T-helper 2 cell treated with Interferon-gamma antibody and Interleukin-4, amounts not matched to agents 5 μg/mL and 100 μg/mL, for 36 hours (primary cell): ENCODE measurements around the gene LDLRAD4.

ENCODE experiments used
- DNase-seq: peaks from one replicate; pipeline ENCODE4 v3.0.0; 2021; ENCODE audit warnings: low spot score
- H3K27ac Mint-ChIP-seq: one replicate; pipeline ENCODE4 v1.8.0; 2021; ENCODE audit warnings: mild to moderate bottlenecking, mixed read lengths
- H3K27me3 Mint-ChIP-seq: one replicate; pipeline ENCODE4 v1.8.0; 2021; ENCODE audit warnings: low read depth, mixed read lengths
- H3K36me3 Mint-ChIP-seq: one replicate; pipeline ENCODE4 v1.8.0; 2021; ENCODE audit warnings: low read depth, mixed read lengths
- H3K4me1 Mint-ChIP-seq: one replicate; pipeline ENCODE4 v1.8.0; 2021; ENCODE audit warnings: low read depth, mixed read lengths
- H3K4me3 Mint-ChIP-seq: one replicate; pipeline ENCODE4 v1.8.0; 2022; ENCODE audit warnings: mild to moderate bottlenecking, moderate library complexity, mixed read lengths
- H3K9me3 Mint-ChIP-seq: one replicate; pipeline ENCODE4 v1.8.0; 2021; ENCODE audit warnings: mixed read lengths

The LDLRAD4 gene

GRCh38 chr18:13553449-13553848, 334.9 kb downstream of the LDLRAD4 start:
- H3K27ac Mint-ChIP-seq = no peak overlapping the region
- H3K9me3 Mint-ChIP-seq = no peaks in the 10 kb centered on the region
- H3K27me3 Mint-ChIP-seq = no peaks in the 10 kb centered on the region
- H3K4me3 Mint-ChIP-seq = no peak overlapping the region
- H3K4me1 Mint-ChIP-seq = peaks cover 5% of the 10 kb centered on the region
- no peaks in the 10 kb centered on the region for H3K36me3 Mint-ChIP-seq
- no peak for DNase-seq

- Mint-ChIP-seq H3K27me3 (no peaks in the 10 kb centered on the region), H3K9me3 (no peaks in the 10 kb centered on the region), H3K4me3 (no peak overlapping the region), H3K36me3 (no peaks in the 10 kb centered on the region), H3K27ac (no peak overlapping the region), H3K4me1 (peaks cover 8% of the 10 kb centered on the region)
- DNase-seq = no peak
These were observed 336.6 kb downstream of the LDLRAD4 start for GRCh38 chr18:13555192-13555591.

GRCh38 chr18:13555865-13556264, 337.3 kb downstream of the LDLRAD4 start:
- H3K9me3 Mint-ChIP-seq = no peaks in the 10 kb centered on the region
- no peak overlapping the region for H3K4me3 Mint-ChIP-seq
- H3K36me3 Mint-ChIP-seq = no peaks in the 10 kb centered on the region
- no peaks in the 10 kb centered on the region for H3K27me3 Mint-ChIP-seq
- H3K27ac Mint-ChIP-seq = no peak overlapping the region
- H3K4me1 Mint-ChIP-seq = peaks cover 8% of the 10 kb centered on the region
- DNase-seq = no peak

- no peak overlapping the region for H3K4me3 Mint-ChIP-seq
- DNase-seq = no peak
- peaks cover 8% of the 10 kb centered on the region for H3K4me1 Mint-ChIP-seq
- no peaks in the 10 kb centered on the region for H3K27me3 Mint-ChIP-seq
- H3K36me3 Mint-ChIP-seq = no peaks in the 10 kb centered on the region
- H3K9me3 Mint-ChIP-seq = no peaks in the 10 kb centered on the region
- H3K27ac Mint-ChIP-seq = no peak overlapping the region
These were observed 337.9 kb downstream of the LDLRAD4 start for GRCh38 chr18:13556502-13556901.

GRCh38 chr18:13558124-13558523, 339.6 kb downstream of the LDLRAD4 start:
- Mint-ChIP-seq H3K27ac (no peak overlapping the region), H3K36me3 (no peaks in the 10 kb centered on the region), H3K4me3 (no peak overlapping the region), H3K27me3 (no peaks in the 10 kb centered on the region), H3K4me1 (peaks cover 21% of the 10 kb centered on the region), H3K9me3 (no peaks in the 10 kb centered on the region)
- DNase-seq = no peak

- Mint-ChIP-seq H3K4me3 (no peak overlapping the region), H3K27me3 (no peaks in the 10 kb centered on the region), H3K4me1 (peaks cover 25% of the 10 kb centered on the region), H3K27ac (no peak overlapping the region), H3K9me3 (no peaks in the 10 kb centered on the region), H3K36me3 (no peaks in the 10 kb centered on the region)
- DNase-seq = no peak
These were observed 340.2 kb downstream of the LDLRAD4 start for GRCh38 chr18:13558790-13559189.

- Mint-ChIP-seq H3K27ac (no peak overlapping the region), H3K4me3 (no peak overlapping the region), H3K27me3 (no peaks in the 10 kb centered on the region), H3K4me1 (peaks cover 31% of the 10 kb centered on the region), H3K9me3 (no peaks in the 10 kb centered on the region), H3K36me3 (no peaks in the 10 kb centered on the region)
- DNase-seq = no peak
These were observed 341.2 kb downstream of the LDLRAD4 start for GRCh38 chr18:13559754-13560153.

GRCh38 chr18:13560306-13560705, 341.7 kb downstream of the LDLRAD4 start:
- H3K9me3 Mint-ChIP-seq = no peaks in the 10 kb centered on the region
- peaks cover 32% of the 10 kb centered on the region for H3K4me1 Mint-ChIP-seq
- H3K27ac Mint-ChIP-seq = no peak overlapping the region
- no peak for DNase-seq
- H3K27me3 Mint-ChIP-seq = no peaks in the 10 kb centered on the region
- H3K4me3 Mint-ChIP-seq = no peak overlapping the region
- H3K36me3 Mint-ChIP-seq = no peaks in the 10 kb centered on the region

- peak; percentile 92 for DNase-seq
- Mint-ChIP-seq H3K27me3 (no peaks in the 10 kb centered on the region), H3K36me3 (no peaks in the 10 kb centered on the region), H3K27ac (peak overlapping the region; percentile 88), H3K4me3 (peak overlapping the region; percentile 71), H3K9me3 (no peaks in the 10 kb centered on the region), H3K4me1 (peaks cover 42% of the 10 kb centered on the region)
These were observed 344.0 kb downstream of the LDLRAD4 start for GRCh38 chr18:13562494-13563029.

GRCh38 chr18:13563390-13563805, 344.8 kb downstream of the LDLRAD4 start:
- no peak for DNase-seq
- Mint-ChIP-seq H3K27me3 (no peaks in the 10 kb centered on the region), H3K4me3 (no peak overlapping the region), H3K36me3 (no peaks in the 10 kb centered on the region), H3K9me3 (no peaks in the 10 kb centered on the region), H3K4me1 (peaks cover 43% of the 10 kb centered on the region), H3K27ac (peak overlapping the region; percentile 64)

- H3K4me1 Mint-ChIP-seq = peaks cover 52% of the 10 kb centered on the region
- DNase-seq = no peak
- no peak overlapping the region for H3K4me3 Mint-ChIP-seq
- no peaks in the 10 kb centered on the region for H3K9me3 Mint-ChIP-seq
- no peak overlapping the region for H3K27ac Mint-ChIP-seq
- no peaks in the 10 kb centered on the region for H3K36me3 Mint-ChIP-seq
- H3K27me3 Mint-ChIP-seq = no peaks in the 10 kb centered on the region
These were observed 346.0 kb downstream of the LDLRAD4 start for GRCh38 chr18:13564579-13564978.

GRCh38 chr18:13565228-13565627, 346.7 kb downstream of the LDLRAD4 start:
- Mint-ChIP-seq H3K4me1 (peaks cover 54% of the 10 kb centered on the region), H3K9me3 (no peaks in the 10 kb centered on the region), H3K27me3 (no peaks in the 10 kb centered on the region), H3K27ac (no peak overlapping the region), H3K36me3 (no peaks in the 10 kb centered on the region), H3K4me3 (no peak overlapping the region)
- no peak for DNase-seq

GRCh38 chr18:13566941-13567746, 348.6 kb downstream of the LDLRAD4 start:
- Mint-ChIP-seq H3K36me3 (peaks cover 1% of the 10 kb centered on the region), H3K4me3 (peak overlapping the region; percentile 59), H3K9me3 (no peaks in the 10 kb centered on the region), H3K4me1 (peaks cover 55% of the 10 kb centered on the region), H3K27ac (peak overlapping the region; percentile 62), H3K27me3 (no peaks in the 10 kb centered on the region)
- DNase-seq = no peak

- peak; percentile 76 for DNase-seq
- peaks cover 3% of the 10 kb centered on the region for H3K36me3 Mint-ChIP-seq
- H3K4me3 Mint-ChIP-seq = peak overlapping the region; percentile 10
- H3K9me3 Mint-ChIP-seq = no peaks in the 10 kb centered on the region
- peak overlapping the region; percentile 67 for H3K27ac Mint-ChIP-seq
- no peaks in the 10 kb centered on the region for H3K27me3 Mint-ChIP-seq
- peaks cover 44% of the 10 kb centered on the region for H3K4me1 Mint-ChIP-seq
These were observed 350.2 kb downstream of the LDLRAD4 start for GRCh38 chr18:13568443-13569392.
